ENCODE results near the gene ACSF2.
"Not testable (repeated sequence)": the region's sequence is repeated elsewhere in the genome, so short reads cannot be mapped to it uniquely, and the experiment has no call there.

ACSF2 gene

GRCh38 chr17:50412188-50412732, 13.8 kb upstream of the ACSF2 start:
- no peak for DNase-seq

GRCh38 chr17:50414808-50415207, 11.2 kb upstream of the ACSF2 start:
- DNase-seq, result no peak

- DNase-seq, result not testable (repeated sequence)
These were observed 6.4 kb upstream of the ACSF2 start for GRCh38 chr17:50419577-50419976.

- DNase-seq, result no peak
These were observed 5.5 kb upstream of the ACSF2 start for GRCh38 chr17:50420419-50421112.

GRCh38 chr17:50421308-50422051, 4.5 kb upstream of the ACSF2 start:
- no peak for DNase-seq

- DNase-seq, result no peak
These were observed 3.3 kb upstream of the ACSF2 start for GRCh38 chr17:50422738-50423137.

DNA sequence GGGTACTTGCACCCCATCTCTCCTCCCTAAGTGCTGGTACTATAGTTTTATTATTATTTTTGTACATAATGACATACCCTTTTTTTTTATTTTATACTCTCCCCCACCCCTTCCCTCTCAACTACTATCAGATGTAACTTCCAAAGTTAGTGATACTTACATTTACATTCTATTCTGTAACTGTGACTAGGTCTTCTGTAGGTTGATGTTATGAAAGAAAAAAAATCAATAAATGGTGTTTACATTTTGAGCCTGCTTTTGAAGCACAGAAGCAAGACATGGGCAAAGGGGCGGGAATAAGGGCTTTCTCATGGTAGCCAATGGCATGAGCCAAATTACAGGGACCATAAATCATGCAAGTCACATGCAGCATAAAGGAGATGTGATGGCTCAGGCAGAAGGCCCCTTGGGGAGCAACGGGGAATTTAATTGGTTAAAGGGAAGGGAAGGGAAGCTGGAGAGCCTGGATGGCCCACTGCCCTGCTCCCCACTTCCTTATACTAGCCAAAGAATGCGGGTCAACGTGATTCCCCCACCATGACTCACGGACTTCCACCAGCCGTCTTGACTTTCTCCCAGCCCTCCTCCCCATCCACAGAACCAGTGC, 2.4 kb upstream of the ACSF2 start:
- DNase-seq, result no peak

GRCh38 chr17:50424246-50424995, 1.6 kb upstream of the ACSF2 start:
- no peak for DNase-seq

GRCh38 chr17:50424996-50425681, 879 bp upstream of the ACSF2 start:
- DNase-seq, result no peak

GRCh38 chr17:50426472-50426782, 409 bp downstream of the ACSF2 start:
- DNase-seq, result no peak

- DNase-seq, result no peak
These were observed 1.1 kb downstream of the ACSF2 start for GRCh38 chr17:50426814-50427787.

GRCh38 chr17:50428126-50428525, 2.1 kb downstream of the ACSF2 start:
- DNase-seq, result not testable (repeated sequence)

- no peak for DNase-seq
These were observed 2.9 kb downstream of the ACSF2 start for GRCh38 chr17:50428831-50429424.

GRCh38 chr17:50429793-50430192, 3.8 kb downstream of the ACSF2 start:
- no peak for DNase-seq

DNA sequence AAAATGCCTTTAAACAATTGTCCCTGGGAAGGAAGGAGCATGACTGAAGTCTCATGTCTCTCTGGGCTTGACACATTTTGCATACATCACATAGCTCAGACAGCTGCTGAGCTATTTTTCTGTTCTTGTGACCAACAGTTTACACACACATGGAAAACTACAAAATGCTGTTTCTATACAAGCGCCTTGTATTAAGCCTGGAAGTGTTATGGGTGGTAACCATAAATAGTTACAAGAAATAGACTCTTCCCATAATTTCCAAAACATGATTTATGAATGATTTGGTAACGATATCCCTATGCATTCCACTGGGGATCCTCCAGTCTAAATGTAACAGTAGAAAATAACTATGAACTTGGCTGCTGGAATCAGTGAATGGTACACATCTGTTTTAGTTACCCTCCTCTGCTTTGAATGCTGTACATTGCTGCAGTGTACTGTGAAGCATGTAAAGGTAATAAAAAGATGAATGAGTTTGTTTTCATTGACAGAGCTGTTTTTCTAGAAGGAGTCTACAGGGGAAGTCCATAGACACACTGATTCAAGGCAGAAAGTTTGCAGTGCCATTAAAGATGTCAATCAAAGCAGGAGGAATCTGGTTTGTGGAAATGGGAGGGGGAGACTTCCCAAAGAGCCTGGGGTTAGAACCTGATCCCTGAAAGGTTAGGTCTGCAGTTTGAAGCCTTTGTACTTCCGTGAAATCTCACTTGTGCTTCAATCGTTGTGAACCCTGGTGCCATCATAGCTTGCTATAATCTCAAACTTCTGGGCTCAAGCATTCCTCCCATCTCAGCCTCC, 5.0 kb downstream of the ACSF2 start:
- no peak for DNase-seq

DNA sequence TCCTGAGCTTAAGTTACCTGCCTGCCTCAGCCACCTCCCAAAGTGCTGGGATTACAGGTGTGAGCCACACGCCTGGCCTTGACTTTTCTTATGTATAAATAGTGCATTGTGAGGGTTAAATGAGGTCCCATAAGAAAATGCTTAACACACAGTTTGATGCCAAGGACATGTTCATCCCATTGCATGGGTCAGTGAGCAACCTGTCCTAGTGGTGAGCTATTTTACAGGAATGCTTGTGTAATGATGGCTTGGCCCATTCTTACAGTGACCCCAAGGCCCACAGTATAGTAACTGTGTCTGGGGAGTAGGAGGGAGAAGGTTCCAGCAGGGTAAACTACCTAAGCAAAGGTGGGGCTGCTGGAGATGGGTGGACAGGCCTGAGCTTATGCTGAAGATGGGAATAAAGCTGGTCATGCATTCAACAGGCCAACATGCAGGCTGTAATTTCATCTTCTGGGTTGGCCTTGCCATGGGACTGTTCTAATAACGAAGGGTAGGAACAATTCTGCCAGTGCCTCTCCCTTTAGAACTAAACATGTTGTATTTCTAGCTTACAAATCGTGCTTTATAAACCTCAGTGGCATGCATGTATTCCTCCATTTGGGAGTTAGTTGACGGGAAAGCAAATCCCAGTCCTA, 6.2 kb downstream of the ACSF2 start:
- DNase-seq, result no peak

DNA sequence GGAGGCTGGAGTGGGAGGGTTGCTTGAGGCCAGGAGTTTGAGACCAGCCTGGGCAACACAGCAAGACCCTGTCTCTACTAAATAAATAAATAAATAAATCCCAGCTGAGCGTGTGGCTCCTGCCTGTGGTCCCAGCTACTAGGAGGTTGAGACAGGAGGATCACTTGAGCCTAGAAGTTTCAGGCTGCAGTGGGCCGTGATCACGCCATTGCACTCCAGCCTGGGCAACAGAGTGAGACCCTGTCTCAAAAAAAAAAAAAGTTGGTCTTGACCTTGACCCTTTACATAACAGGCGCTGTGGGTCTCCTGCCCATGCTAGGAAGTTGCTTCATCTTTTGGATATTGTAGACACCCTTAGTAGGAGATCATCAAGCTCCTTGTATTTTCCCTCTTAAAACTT, 11.4 kb downstream of the ACSF2 start:
- DNase-seq, result no peak

GRCh38 chr17:50439008-50439407, 13.0 kb downstream of the ACSF2 start:
- DNase-seq, result no peak

- DNase-seq, result peak; percentile 73
These were observed 14.3 kb downstream of the ACSF2 start for GRCh38 chr17:50440172-50440837.
